HG03064 (cell line): Measurements from ENCODE around the gene VWF.

Source experiments
- ATAC-seq: cut with Tn5 transposase; IDR thresholded peaks from one replicate; pipeline ENCODE4 v1.9.1; 2021; ENCODE audit warnings: low read depth; ENCODE audit not compliant: unreplicated experiment

VWF gene

DNA sequence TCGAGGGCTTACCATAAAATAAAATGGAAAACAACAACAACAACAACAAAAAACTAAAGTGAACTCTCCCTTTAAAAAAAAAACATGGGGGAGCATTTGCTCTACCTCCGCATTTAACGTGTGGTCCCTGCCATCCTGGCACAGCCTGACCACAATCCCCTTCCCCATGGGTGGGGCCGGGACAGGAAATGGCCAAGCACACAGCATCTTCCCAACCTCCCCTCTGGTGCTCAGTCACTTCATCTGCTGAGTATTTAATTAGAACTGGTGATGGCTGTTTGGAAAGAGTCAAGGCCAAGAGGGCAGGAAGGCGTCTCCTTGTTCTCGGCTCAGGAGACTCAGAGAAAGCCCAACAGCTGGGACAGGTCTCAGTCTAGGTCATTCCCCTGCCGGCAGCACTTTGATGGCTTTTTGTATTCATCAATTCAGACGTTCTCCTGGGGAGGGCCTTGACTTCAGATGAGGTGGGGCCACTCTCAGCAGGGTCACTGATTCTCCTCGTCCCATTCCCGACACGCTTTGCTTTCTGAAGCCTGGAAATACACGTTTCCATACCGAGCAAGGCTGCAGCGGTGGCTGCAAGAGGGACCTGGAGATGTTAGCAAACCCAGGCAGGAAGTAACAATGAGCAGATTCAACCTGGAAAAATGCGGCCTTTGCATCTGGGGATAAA is 223.8 kb downstream of the VWF start:
- no peak for ATAC-seq

DNA sequence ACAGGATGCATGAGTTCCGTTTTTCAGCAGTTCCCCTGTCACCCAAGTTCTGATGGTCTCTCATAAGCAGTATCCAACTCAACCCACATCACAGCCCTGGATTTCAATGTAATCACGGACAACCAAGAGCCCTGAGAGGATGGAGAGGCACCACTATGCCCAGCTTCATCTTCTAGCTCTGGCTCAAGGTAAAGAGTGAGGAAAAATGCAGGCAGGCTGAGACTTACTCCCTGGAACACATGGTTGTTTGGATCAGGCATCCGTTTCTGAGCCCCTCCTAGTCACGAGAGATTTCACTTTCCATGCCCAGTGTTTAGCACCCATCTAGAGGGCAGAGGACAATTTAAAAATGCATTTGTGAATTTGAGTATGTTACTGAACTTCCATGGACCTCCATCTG is 224.4 kb downstream of the VWF start:
- ATAC-seq, result no peak

- ATAC-seq, result no peak
Measured at GRCh38 chr12:5899675-5900074, 224.8 kb downstream of the VWF start.

GRCh38 chr12:5898874-5899273 is 225.6 kb downstream of the VWF start:
- no peak for ATAC-seq
